ENCODE results near the gene SGSM2.

SGSM2 gene

GRCh38 chr17:2399572-2400473, 62.5 kb downstream of the SGSM2 start:
- DNase-seq: peak; percentile 90 to 97 (median 93)

- peak in 4 of 5 donors; percentile 46 to 56 (median 47) for DNase-seq
These were observed 63.2 kb downstream of the SGSM2 start for GRCh38 chr17:2400474-2400866.

- peak; percentile 89 to 95 (median 91) for DNase-seq
These were observed 63.6 kb downstream of the SGSM2 start, which contains the start of gene MNT for GRCh38 chr17:2400877-2401425. Gene MNT (minus strand): TSS chr17:2401060. CDS start chr17:2400712, 348 bp downstream.

GRCh38 chr17:2401426-2402221, 64.3 kb downstream of the SGSM2 start:
- peak; percentile 98 to 99 (median 99) for DNase-seq

GRCh38 chr17:2402544-2402943, 65.2 kb downstream of the SGSM2 start:
- no peak for DNase-seq

GRCh38 chr17:2403044-2403443, 65.7 kb downstream of the SGSM2 start:
- DNase-seq: no peak

GRCh38 chr17:2405247-2405926, 68.1 kb downstream of the SGSM2 start:
- DNase-seq: peak in 1 of 5 donors; percentile 25

GRCh38 chr17:2406271-2406902, 69.1 kb downstream of the SGSM2 start:
- no peak for DNase-seq

GRCh38 chr17:2406903-2407790, 69.8 kb downstream of the SGSM2 start:
- peak in 1 of 5 donors; percentile 41 for DNase-seq

- no peak for DNase-seq
These were observed 73.7 kb downstream of the SGSM2 start for GRCh38 chr17:2410951-2411350.

- no peak for DNase-seq
These were observed 75.3 kb downstream of the SGSM2 start for GRCh38 chr17:2412561-2413021.

GRCh38 chr17:2414446-2415064, 77.3 kb downstream of the SGSM2 start:
- no peak for DNase-seq

GRCh38 chr17:2415081-2415480, 77.8 kb downstream of the SGSM2 start:
- no peak for DNase-seq

GRCh38 chr17:2416010-2416734, 78.9 kb downstream of the SGSM2 start:
- peak; percentile 68 to 88 (median 75) for DNase-seq

GRCh38 chr17:2418572-2418971, 81.3 kb downstream of the SGSM2 start:
- DNase-seq: no peak

GRCh38 chr17:2419486-2419885, 82.2 kb downstream of the SGSM2 start:
- DNase-seq: no peak

GRCh38 chr17:2420176-2420575, 82.9 kb downstream of the SGSM2 start:
- DNase-seq: no peak

GRCh38 chr17:2421315-2422147, 84.2 kb downstream of the SGSM2 start:
- DNase-seq: no peak

GRCh38 chr17:2423271-2423670, 86.0 kb downstream of the SGSM2 start:
- no peak for DNase-seq

Measured in T-helper 1 cell (primary cell).